HEK293T (cell line): ENCODE results near the gene RFPL1.

Experiments used
- BHLHE40 ChIP-seq: fragments of 450-650 bp; IDR thresholded peaks from 2 replicates; pipeline ENCODE4 v1.6.1; 2016; ENCODE audit warnings: mild to moderate bottlenecking, moderate library complexity, borderline replicate concordance
- CTBP1 ChIP-seq: fragments of 450-650 bp; IDR thresholded peaks from 2 replicates; pipeline ENCODE4 v1.6.1; 2016; ENCODE audit warnings: borderline replicate concordance
- ELF4 ChIP-seq: fragments of 450-650 bp; IDR thresholded peaks from 2 replicates; pipeline ENCODE4 v1.6.1; 2017; ENCODE audit warnings: antibody characterized with exemption
- FOXA1 ChIP-seq: fragments of 450-650 bp; IDR thresholded peaks from 2 replicates; pipeline ENCODE4 v1.6.1; 2016; ENCODE audit warnings: mild to moderate bottlenecking
- FOXM1 ChIP-seq: fragments of 450-650 bp; IDR thresholded peaks from 2 replicates; pipeline ENCODE4 v1.6.1; 2017; ENCODE audit warnings: mild to moderate bottlenecking, borderline replicate concordance
- PKNOX1 ChIP-seq: fragments of 450-650 bp; IDR thresholded peaks from 2 replicates; pipeline ENCODE4 v1.6.1; 2016
- SP1 ChIP-seq: fragments of 450-650 bp; IDR thresholded peaks from 2 replicates; pipeline ENCODE4 v1.6.1; 2017
- SUZ12 ChIP-seq: fragments of 450-650 bp; IDR thresholded peaks from 2 replicates; pipeline ENCODE4 v1.6.1; 2016; ENCODE audit warnings: mild to moderate bottlenecking
- TARDBP ChIP-seq: fragments of 450-650 bp; IDR thresholded peaks from 2 replicates; pipeline ENCODE4 v1.6.1; 2016

GRCh38 chr22:29443452-29443851, 5.1 kb downstream of the RFPL1 start:
- TF ChIP-seq FOXM1: no peak
- no peak for TF ChIP-seq SUZ12
- TF ChIP-seq ELF4: no peak
- no peak for TF ChIP-seq CTBP1
- TF ChIP-seq FOXA1: no peak
- TF ChIP-seq BHLHE40: no peak
- no peak for TF ChIP-seq PKNOX1
- no peak for TF ChIP-seq SP1
- no peak for TF ChIP-seq TARDBP
